Activated T-cell treated with anti-CD3 and anti-CD28 coated beads, Interleukin-2, amount 50 U/mL, for 72 hours (primary cell): ENCODE data around the gene A2ML1. TPM values are rescaled to one million over a fixed set of nuclear protein-coding genes. Genes with fewer than 3 reads are reported as not detected.

Source experiments
- ATAC-seq, 2 donors: fragments of 150-1000 bp; cut with Tn5 transposase; replicated peaks in 1 of 2; 2 replicates each; pipeline ENCODE4 v1.10.0; 2021; ENCODE audit warnings: moderate library complexity in 2 of 2, mild to moderate bottlenecking in 1 of 2
- DNase-seq, 2 donors: peaks; one replicate each; pipeline ENCODE4 v3.0.0; 2021 to 2022; ENCODE audit warnings: mixed read lengths in 1 of 2
- H3K27ac Mint-ChIP-seq: one replicate; pipeline ENCODE4 v1.8.0; 2022; ENCODE audit warnings: mild to moderate bottlenecking, moderate library complexity, mixed read lengths
- H3K27me3 Mint-ChIP-seq: one replicate; pipeline ENCODE4 v1.8.0; 2022; ENCODE audit warnings: low read depth, mixed read lengths
- H3K36me3 Mint-ChIP-seq, 2 donors: one replicate each; pipeline ENCODE4 v1.8.0; 2022; ENCODE audit warnings: mixed read lengths in 2 of 2, mild to moderate bottlenecking in 1 of 2; ENCODE audit not compliant: insufficient read depth in 2 of 2
- H3K4me1 Mint-ChIP-seq: one replicate; pipeline ENCODE4 v1.8.0; 2022; ENCODE audit warnings: low read depth, mixed read lengths
- H3K4me3 Mint-ChIP-seq, 2 donors: one replicate each; pipeline ENCODE4 v1.8.0; 2022; ENCODE audit warnings: mild to moderate bottlenecking in 2 of 2, mixed read lengths in 2 of 2, moderate library complexity in 2 of 2
- H3K9me3 Mint-ChIP-seq, 2 donors: one replicate each; pipeline ENCODE4 v1.8.0; 2022; ENCODE audit warnings: mixed read lengths in 2 of 2
- total RNA-seq, 2 donors: library from RNA; stranded (reverse); gene quantifications; one replicate each; pipeline ENCODE4 v1.2.3, GENCODE V29; 2022

The A2ML1 gene
- total RNA-seq, 2 donors from 2014 or later, result not detected

DNA sequence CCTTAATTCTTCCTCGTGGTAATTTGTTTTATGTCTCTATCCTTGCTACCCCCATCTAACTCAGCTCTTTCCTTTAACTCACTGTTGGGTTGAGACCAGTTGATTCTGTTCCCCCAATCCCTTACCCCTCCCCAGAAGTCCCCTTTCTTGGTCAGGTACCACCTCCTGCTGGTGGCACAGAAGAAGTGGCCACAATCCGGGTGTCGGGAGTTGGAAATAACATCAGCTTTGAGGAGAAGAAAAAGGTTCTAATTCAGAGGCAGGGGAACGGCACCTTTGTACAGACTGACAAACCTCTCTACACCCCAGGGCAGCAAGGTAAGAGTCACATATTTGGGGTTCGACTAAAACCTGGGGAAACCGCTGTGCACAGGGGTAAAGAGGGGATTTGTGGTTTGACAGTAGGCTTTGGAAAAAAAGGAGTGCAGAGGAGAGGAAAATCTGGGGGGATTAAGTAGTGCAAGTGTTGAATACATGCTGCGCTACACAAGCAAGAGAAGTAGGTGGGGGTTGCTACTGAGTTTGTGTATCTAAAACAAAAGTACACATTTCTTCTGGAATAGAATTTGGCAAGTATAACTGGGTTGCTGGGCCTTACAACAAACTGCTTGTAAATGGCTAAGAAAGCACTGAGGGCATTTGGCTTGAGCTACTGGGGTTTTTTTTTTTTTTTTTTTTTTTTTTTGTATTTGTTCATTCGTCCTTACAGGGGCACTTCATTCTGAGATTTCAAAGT, 1.3 kb downstream of the A2ML1 start:
- no peaks in the 10 kb centered on the region for H3K9me3 Mint-ChIP-seq
- no peak overlapping the region for H3K27ac Mint-ChIP-seq
- H3K4me1 Mint-ChIP-seq, result peaks cover 8% of the 10 kb centered on the region
- no peak for ATAC-seq
- no peak for DNase-seq
- H3K27me3 Mint-ChIP-seq, result no peaks in the 10 kb centered on the region
- no peaks in the 10 kb centered on the region for H3K36me3 Mint-ChIP-seq
- no peak overlapping the region for H3K4me3 Mint-ChIP-seq

DNA sequence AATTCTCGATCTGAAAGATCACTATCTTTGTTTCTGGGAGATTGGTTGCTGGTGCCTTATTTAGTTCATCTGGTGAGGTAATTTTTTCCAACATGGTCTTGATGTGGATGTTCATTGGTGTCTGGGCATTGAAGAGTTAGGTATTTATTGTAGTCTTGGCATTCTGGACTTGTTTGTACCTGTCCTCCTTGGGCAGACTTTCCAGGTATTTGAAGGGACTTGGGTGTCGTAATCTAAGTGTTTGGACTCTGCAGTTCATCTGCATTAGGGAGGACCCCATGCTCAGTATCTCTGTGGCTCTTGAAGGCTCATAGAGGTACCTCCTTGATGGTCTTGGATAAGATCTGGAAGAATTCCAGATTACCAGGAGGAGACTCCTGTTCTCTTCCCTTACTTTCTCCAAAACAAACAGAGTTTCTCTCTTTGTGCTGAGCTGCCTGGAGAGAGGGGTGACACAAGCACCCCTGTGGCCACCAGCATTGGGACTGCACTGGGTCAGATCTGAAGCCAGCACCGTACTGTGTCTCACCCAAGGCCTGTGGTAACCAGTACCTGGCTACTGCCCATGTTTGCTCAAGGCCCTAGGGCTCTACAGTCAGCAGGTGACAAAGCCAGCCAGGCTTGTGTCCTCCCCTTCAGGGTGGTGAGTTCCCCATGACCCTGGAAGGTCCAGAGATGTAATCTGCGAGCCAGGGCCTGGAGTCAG, 5.3 kb downstream of the A2ML1 start:
- ATAC-seq (no peak), DNase-seq (no peak)
- Mint-ChIP-seq H3K9me3 (no peaks in the 10 kb centered on the region), H3K27ac (no peak overlapping the region), H3K4me1 (peaks cover 8% of the 10 kb centered on the region), H3K4me3 (no peak overlapping the region), H3K27me3 (peaks cover 4% of the 10 kb centered on the region), H3K36me3 (no peaks in the 10 kb centered on the region)

DNA sequence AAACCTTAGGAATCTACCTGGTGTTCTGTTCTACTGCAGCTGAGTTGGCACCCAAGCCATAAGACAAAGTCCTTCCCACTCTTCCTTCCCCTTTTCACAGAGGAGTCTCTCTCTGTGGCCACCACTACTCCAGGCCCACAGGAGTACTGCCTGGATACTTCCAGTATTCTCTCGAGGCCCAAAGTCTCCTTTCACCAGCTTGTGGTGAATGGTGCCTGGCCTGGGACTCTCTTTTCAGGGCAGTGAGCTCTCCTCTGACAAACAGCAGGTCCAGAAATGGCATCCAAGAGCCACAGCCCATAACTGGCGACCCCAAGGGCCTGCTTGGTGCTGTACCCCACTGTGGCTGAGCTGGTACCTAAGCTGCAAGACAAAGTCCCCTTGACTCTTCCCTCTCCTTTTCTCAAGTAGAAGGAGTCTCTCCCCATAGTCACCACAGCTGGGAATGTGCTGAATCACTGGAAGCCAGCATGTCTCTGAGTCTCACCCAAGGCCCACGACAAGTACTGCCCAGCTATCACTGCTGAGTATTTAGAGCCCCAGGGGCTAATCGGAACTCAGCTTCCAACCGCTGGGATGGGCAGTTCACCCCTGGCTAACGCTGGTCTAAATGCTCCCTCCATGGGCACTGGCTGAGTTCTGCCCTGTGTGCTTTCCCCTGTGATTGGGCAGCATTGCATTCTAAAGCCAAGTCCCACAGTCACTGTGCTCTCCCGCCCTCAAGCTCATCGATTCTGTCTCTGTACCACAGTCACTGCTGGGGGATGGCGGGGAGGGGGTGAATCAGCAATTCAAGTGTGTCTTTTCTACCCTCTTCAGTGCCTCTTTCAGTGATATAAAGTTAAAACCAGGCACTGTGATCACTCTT, 6.1 kb downstream of the A2ML1 start:
- no peak for DNase-seq
- no peak overlapping the region for H3K4me3 Mint-ChIP-seq
- peaks cover 8% of the 10 kb centered on the region for H3K4me1 Mint-ChIP-seq
- no peak for ATAC-seq
- peaks cover 4% of the 10 kb centered on the region for H3K27me3 Mint-ChIP-seq
- H3K9me3 Mint-ChIP-seq, result no peaks in the 10 kb centered on the region
- H3K27ac Mint-ChIP-seq, result no peak overlapping the region
- no peaks in the 10 kb centered on the region for H3K36me3 Mint-ChIP-seq

DNA sequence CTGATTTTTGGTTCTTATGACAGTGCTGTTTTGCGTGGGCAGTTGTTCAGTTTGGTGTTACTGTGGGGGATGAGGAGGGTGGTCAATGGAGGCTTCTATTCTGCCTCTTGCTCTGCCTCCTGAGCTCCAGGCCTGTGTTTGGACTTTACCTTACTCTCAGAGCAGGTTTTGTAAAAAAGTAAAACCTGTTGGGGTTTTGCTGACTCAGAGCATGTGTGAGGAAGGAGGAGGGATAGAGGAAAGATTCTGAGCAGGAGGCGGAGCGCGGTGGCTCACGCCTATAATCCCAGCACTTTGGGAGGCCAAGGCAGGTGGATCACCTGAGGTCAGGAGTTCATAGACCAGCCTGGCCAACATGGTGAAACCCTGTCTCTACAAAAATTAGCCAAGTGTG, 6.7 kb downstream of the A2ML1 start:
- Mint-ChIP-seq H3K4me3 (no peak overlapping the region), H3K27ac (no peak overlapping the region)

DNA sequence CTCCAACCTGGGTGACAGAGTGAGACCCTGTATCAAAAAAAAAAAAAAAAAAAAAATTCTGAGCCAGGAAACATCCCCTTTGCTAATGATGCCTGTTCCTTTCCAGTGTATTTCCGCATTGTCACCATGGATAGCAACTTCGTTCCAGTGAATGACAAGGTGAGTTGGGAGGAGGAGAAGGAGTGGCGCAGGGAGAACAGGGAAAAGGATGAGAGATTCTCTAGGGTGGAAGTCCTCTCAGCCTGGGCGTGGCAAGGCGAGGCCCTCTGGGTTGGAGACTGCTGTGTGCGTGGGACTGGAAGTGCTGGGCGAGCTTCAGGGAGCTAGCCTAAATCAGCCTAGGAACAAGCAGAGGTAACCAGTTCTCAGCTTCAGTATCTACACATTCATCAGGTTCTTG, 7.2 kb downstream of the A2ML1 start:
- H3K27ac Mint-ChIP-seq, result no peak overlapping the region
- no peak overlapping the region for H3K4me3 Mint-ChIP-seq
- peaks cover 4% of the 10 kb centered on the region for H3K27me3 Mint-ChIP-seq
- H3K9me3 Mint-ChIP-seq, result no peaks in the 10 kb centered on the region
- ATAC-seq (no peak), DNase-seq (no peak)
- no peaks in the 10 kb centered on the region for H3K36me3 Mint-ChIP-seq
- H3K4me1 Mint-ChIP-seq, result peaks cover 8% of the 10 kb centered on the region

More for the DNA sequence above, 6.7 kb downstream of the A2ML1 start:
- H3K4me1 Mint-ChIP-seq, result peaks cover 8% of the 10 kb centered on the region
- H3K36me3 Mint-ChIP-seq, result no peaks in the 10 kb centered on the region
- H3K9me3 Mint-ChIP-seq, result no peaks in the 10 kb centered on the region
- DNase-seq (no peak), ATAC-seq (no peak)
- H3K27me3 Mint-ChIP-seq, result peaks cover 4% of the 10 kb centered on the region

DNA sequence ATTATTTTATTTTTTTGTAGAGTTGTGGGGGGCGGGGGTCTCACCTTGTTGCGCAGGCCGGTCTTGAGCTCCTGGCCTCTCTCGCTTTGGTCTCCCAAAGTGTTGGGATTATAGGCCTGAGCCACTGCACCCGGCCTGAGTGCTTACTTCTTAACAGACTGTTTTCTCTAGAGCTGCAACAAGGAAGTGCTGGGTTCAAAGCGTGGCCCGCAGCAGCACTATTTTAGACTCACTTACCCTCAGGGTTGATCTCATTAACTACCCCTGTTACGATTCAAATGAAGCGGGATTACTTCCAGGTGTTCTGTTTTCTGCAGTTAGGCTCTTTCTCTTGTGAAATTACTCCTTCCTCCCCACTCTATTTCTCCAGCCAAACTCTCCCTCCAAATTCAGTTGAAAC, 8.7 kb downstream of the A2ML1 start:
- Mint-ChIP-seq H3K27me3 (peaks cover 13% of the 10 kb centered on the region), H3K4me1 (peaks cover 8% of the 10 kb centered on the region), H3K9me3 (no peaks in the 10 kb centered on the region), H3K27ac (no peak overlapping the region), H3K36me3 (no peaks in the 10 kb centered on the region), H3K4me3 (no peak overlapping the region)
- DNase-seq (no peak), ATAC-seq (no peak)

DNA sequence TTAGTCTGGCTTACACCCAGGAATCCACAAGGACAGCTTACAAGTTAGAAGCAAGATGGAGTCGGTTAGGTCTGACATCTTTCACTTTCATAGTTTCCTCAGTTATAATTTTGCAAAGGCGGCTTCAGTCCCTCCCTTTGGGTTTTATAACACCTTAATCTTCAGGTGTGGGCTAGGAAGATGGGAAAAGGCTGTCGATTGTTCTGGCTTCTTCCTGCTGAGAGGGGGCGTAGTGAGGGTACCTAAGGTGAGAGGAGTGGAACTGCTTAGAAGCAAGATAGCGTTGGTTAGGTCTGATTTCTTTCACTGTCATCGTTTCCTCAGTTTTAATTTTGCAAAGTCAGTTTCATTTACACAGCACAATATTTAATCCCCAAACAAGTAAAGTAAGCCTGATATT, 10.1 kb downstream of the A2ML1 start:
- no peak for ATAC-seq
- DNase-seq, result no peak
- H3K9me3 Mint-ChIP-seq, result no peaks in the 10 kb centered on the region
- H3K36me3 Mint-ChIP-seq, result no peaks in the 10 kb centered on the region
- no peak overlapping the region for H3K27ac Mint-ChIP-seq
- peaks cover 24% of the 10 kb centered on the region for H3K27me3 Mint-ChIP-seq
- H3K4me3 Mint-ChIP-seq, result no peak overlapping the region
- H3K4me1 Mint-ChIP-seq, result peaks cover 4% of the 10 kb centered on the region

DNA sequence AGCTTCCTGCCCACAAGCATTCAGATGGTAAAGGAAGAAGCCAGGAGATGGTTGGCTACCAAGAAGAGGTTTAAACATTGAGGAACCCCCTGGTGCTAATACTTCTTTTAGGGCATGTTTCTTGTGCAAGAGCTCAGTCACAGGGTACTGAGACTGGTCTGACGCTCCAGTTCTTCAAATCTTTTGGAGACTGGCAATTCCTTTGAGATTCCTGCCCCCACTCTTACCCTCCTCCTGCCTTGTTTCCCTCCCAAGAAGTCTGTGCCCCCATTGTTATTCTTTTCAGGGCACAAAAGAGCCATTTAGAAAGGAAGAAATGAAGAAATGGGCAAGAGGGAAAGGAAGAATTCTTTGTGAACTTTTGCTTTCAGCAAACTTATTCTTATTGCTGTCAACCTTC, 11.8 kb downstream of the A2ML1 start:
- ATAC-seq, result no peak
- Mint-ChIP-seq H3K36me3 (no peaks in the 10 kb centered on the region), H3K4me1 (no peaks in the 10 kb centered on the region), H3K9me3 (no peaks in the 10 kb centered on the region), H3K4me3 (no peak overlapping the region), H3K27me3 (peaks cover 20% of the 10 kb centered on the region), H3K27ac (no peak overlapping the region)
- no peak for DNase-seq

DNA sequence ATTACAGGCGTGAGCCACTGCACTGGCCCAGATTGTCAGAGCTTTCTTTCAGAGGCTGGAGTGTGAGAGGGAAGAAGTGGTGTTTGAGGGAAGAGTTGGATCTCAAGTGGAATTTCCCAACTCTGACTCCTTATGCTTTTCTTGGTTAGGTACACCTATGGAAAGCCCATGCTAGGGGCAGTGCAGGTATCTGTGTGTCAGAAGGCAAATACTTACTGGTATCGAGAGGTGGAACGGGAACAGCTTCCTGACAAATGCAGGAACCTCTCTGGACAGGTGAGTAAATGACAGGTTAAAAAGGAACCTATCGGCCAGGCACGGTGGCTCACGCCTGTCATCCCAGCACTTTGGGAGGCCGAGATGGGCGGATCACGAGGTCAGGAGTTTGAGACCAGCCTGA, 14.9 kb downstream of the A2ML1 start:
- H3K27me3 Mint-ChIP-seq, result peaks cover 20% of the 10 kb centered on the region
- no peak overlapping the region for H3K4me3 Mint-ChIP-seq
- no peak for ATAC-seq
- H3K36me3 Mint-ChIP-seq, result no peaks in the 10 kb centered on the region
- H3K9me3 Mint-ChIP-seq, result no peaks in the 10 kb centered on the region
- H3K27ac Mint-ChIP-seq, result no peak overlapping the region
- H3K4me1 Mint-ChIP-seq, result no peaks in the 10 kb centered on the region
- DNase-seq, result no peak

DNA sequence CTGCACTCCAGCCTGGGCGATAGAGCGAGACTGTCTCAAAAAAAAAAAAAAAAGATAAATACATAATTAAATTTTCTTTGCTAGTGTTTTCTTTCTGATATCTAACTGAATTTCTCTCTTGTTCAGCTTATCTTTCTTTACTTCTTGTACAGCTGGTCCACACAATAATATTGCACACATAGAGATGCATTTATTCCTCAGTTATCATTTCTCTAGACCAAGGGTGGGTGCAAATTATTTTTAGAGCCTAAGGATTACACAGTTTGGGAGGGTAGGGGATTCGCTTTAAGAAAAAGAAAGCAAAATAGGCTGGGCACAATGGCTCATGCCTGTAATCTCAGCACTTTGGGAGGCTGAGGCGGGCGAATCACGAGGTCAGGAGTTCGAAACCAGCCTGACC, 17.9 kb downstream of the A2ML1 start:
- H3K27ac Mint-ChIP-seq, result no peak overlapping the region
- H3K4me3 Mint-ChIP-seq, result no peak overlapping the region
- no peak for ATAC-seq

DNA sequence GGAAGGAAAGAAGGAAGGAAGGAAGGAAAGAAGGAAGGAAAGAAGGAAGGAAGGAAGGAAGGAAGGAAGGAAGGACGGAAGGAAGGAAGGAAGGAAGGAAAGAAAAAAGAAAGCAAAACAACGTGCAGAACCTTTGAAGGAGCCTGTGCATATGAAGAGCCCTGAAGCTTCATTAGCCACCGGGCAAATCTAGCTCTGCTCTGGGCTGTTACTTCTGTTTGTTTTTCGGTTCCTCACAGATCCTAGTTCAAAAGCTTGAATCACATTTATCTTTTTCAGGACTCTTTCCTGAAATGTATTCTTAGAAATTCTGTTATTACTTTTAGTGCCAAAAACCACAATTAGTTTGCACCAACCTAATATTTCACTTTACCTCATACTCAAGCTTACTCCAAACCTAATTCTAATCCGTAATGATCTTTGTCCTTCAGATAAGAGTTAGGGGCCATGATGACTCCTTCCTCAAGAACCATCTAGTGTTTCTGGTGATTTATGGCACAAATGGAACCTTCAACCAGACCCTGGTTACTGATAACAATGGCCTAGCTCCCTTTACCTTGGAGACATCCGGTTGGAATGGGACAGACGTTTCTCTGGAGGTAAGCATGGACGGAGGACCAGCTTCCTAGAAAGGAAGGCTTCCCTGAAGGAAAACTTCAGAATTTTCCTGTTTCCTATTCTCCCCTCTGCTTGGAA, 18.7 kb downstream of the A2ML1 start:
- no peak for ATAC-seq
- H3K27me3 Mint-ChIP-seq, result peaks cover 16% of the 10 kb centered on the region
- DNase-seq, result no peak
- H3K9me3 Mint-ChIP-seq, result no peaks in the 10 kb centered on the region
- H3K27ac Mint-ChIP-seq, result no peak overlapping the region
- no peaks in the 10 kb centered on the region for H3K4me1 Mint-ChIP-seq
- no peaks in the 10 kb centered on the region for H3K36me3 Mint-ChIP-seq
- H3K4me3 Mint-ChIP-seq, result no peak overlapping the region

More for the DNA sequence above, 17.9 kb downstream of the A2ML1 start:
- H3K9me3 Mint-ChIP-seq, result no peaks in the 10 kb centered on the region
- no peaks in the 10 kb centered on the region for H3K36me3 Mint-ChIP-seq
- peaks cover 21% of the 10 kb centered on the region for H3K27me3 Mint-ChIP-seq
- H3K4me1 Mint-ChIP-seq, result no peaks in the 10 kb centered on the region
- DNase-seq, result no peak

DNA sequence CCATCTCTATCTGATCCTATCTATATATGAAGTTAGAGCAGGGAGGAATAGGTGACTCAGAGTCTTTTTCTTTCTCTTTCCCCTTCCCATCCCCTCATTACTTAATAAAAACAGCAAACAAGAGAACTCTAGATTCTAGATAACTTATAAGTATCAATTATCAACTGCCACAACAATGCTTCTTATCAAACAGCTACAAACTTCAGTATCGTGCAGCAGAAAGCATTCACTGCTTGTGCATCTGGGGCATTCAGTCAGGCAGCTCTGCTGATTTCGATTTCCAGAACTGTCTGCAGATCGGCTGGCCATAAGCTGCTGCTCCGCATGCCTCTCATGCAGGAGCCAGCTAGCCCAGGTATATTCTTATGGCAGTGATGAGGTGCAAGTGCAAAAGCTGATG, 19.4 kb downstream of the A2ML1 start:
- ATAC-seq (no peak), DNase-seq (no peak)
- H3K9me3 Mint-ChIP-seq, result no peaks in the 10 kb centered on the region
- peaks cover 10% of the 10 kb centered on the region for H3K27me3 Mint-ChIP-seq
- no peak overlapping the region for H3K4me3 Mint-ChIP-seq
- H3K36me3 Mint-ChIP-seq, result no peaks in the 10 kb centered on the region
- no peaks in the 10 kb centered on the region for H3K4me1 Mint-ChIP-seq
- no peak overlapping the region for H3K27ac Mint-ChIP-seq

DNA sequence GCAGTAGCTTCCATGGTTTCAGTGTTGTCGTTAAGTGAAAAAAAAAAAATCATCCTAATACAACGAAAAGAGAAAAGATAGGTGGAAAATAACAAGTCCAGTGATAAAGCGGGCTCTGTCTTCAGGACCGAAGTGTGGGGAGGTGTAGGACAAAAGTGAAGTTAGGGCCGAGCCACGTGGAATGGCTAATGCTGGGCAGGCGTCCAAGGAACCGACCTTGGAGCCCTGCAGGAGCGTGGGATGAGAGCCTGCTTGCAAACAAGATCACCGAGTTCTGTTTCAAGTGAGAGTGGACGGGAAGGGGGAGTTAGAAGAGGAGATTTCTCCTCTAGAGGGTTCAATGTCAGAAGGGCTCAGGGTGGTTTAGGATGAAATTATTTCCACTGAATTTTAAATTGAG, 22.2 kb downstream of the A2ML1 start:
- Mint-ChIP-seq H3K4me3 (no peak overlapping the region), H3K27me3 (peaks cover 5% of the 10 kb centered on the region), H3K27ac (no peak overlapping the region), H3K36me3 (no peaks in the 10 kb centered on the region), H3K9me3 (no peaks in the 10 kb centered on the region), H3K4me1 (no peaks in the 10 kb centered on the region)
- DNase-seq (no peak), ATAC-seq (no peak)
